Osteocyte (in vitro differentiated cells): ENCODE results near the gene EGLN2. TPM values are rescaled to one million over a fixed set of nuclear protein-coding genes. Genes with fewer than 3 reads are reported as not detected.
"Not testable (repeated sequence)": the region's sequence is repeated elsewhere in the genome, so short reads cannot be mapped to it uniquely, and the experiment has no call there.

Experiments
- DNase-seq: peaks from one replicate; pipeline ENCODE4 v3.0.0; 2021; ENCODE audit warnings: mixed read lengths; ENCODE audit not compliant: unreplicated experiment; ENCODE audit errors: extremely low spot score
- H3K27ac Mint-ChIP-seq: one replicate; pipeline ENCODE4 v1.8.0; 2021; ENCODE audit warnings: mild to moderate bottlenecking, mixed read lengths; ENCODE audit not compliant: unreplicated experiment
- H3K27me3 Mint-ChIP-seq: one replicate; pipeline ENCODE4 v1.8.0; 2021; ENCODE audit warnings: mixed read lengths; ENCODE audit not compliant: unreplicated experiment
- H3K36me3 Mint-ChIP-seq: one replicate; pipeline ENCODE4 v1.8.0; 2021; ENCODE audit warnings: mixed read lengths; ENCODE audit not compliant: unreplicated experiment
- H3K4me1 Mint-ChIP-seq: one replicate; pipeline ENCODE4 v1.8.0; 2021; ENCODE audit warnings: mixed read lengths; ENCODE audit not compliant: unreplicated experiment
- H3K4me3 Mint-ChIP-seq: one replicate; pipeline ENCODE4 v1.8.0; 2021; ENCODE audit warnings: mild to moderate bottlenecking, moderate library complexity, mixed read lengths; ENCODE audit not compliant: unreplicated experiment
- H3K9me3 Mint-ChIP-seq: one replicate; pipeline ENCODE4 v1.8.0; 2021; ENCODE audit warnings: mixed read lengths; ENCODE audit not compliant: unreplicated experiment
- total RNA-seq: library from RNA; stranded (reverse); gene quantifications from 2 replicates; pipeline ENCODE4 v1.2.1, GENCODE V29; 2021

EGLN2 gene
- total RNA-seq, 1 donor from 2014 or later = 104 TPM

GRCh38 chr19:40842997-40843652, 44.1 kb downstream of the EGLN2 start:
- DNase-seq, H3K4me1 Mint-ChIP-seq, H3K9me3 Mint-ChIP-seq, H3K27ac Mint-ChIP-seq, H3K4me3 Mint-ChIP-seq, H3K36me3 Mint-ChIP-seq: not testable (repeated sequence)
- H3K27me3 Mint-ChIP-seq = peaks cover 52% of the 10 kb centered on the region

DNA sequence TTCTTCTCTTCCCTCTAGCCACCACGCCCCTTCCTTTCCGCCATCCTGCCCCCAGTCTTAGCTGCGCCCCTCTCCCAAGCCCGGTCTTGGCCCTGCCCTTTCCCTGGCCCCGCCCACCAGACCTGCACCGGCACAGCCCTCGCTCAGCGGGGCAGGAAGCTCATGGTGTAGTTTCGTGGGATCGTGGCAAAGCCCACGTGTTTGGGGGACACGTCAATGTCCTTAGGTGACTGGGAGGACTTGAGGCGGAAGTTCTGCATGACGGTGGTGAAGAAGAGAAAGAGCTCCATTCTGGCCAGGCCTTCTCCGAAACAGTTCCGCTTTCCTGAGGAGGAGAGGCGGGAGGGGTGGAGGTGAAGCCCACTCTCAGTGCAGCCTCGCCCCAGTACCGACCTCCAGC, 44.7 kb downstream of the EGLN2 start:
- not testable (repeated sequence) for H3K9me3 Mint-ChIP-seq, H3K27ac Mint-ChIP-seq, DNase-seq, H3K4me3 Mint-ChIP-seq, H3K36me3 Mint-ChIP-seq, H3K4me1 Mint-ChIP-seq
- peaks cover 56% of the 10 kb centered on the region for H3K27me3 Mint-ChIP-seq

GRCh38 chr19:40846722-40847121, 47.7 kb downstream of the EGLN2 start:
- H3K4me3 Mint-ChIP-seq, H3K36me3 Mint-ChIP-seq, H3K27ac Mint-ChIP-seq, H3K4me1 Mint-ChIP-seq, H3K9me3 Mint-ChIP-seq, DNase-seq: not testable (repeated sequence)
- H3K27me3 Mint-ChIP-seq = peaks cover 64% of the 10 kb centered on the region

GRCh38 chr19:40850277-40850676, 51.3 kb downstream of the EGLN2 start, which contains the start of gene CYP2A6:
Gene CYP2A6, minus strand, starts transcription at chr19:40850447. Its CDS starts 21 bp downstream, at chr19:40850426.
- not testable (repeated sequence) for H3K4me1 Mint-ChIP-seq, H3K36me3 Mint-ChIP-seq, H3K9me3 Mint-ChIP-seq, DNase-seq, H3K4me3 Mint-ChIP-seq, H3K27ac Mint-ChIP-seq
- H3K27me3 Mint-ChIP-seq = peaks cover 52% of the 10 kb centered on the region

- not testable (repeated sequence) for H3K4me1 Mint-ChIP-seq, H3K4me3 Mint-ChIP-seq, H3K27ac Mint-ChIP-seq, H3K9me3 Mint-ChIP-seq, H3K36me3 Mint-ChIP-seq, DNase-seq
- H3K27me3 Mint-ChIP-seq = peaks cover 39% of the 10 kb centered on the region
These were observed 53.6 kb downstream of the EGLN2 start for GRCh38 chr19:40852467-40853152.

Other genes with a start within 250 kb of the EGLN2 start
- gene SHKBP1, start 222.3 kb upstream of the EGLN2 start, total RNA-seq = 53.3 and 53.8 TPM in 2 replicates
- gene LTBP4, start 197.8 kb upstream of the EGLN2 start, total RNA-seq = 85.9 and 93.6 TPM in 2 replicates
- 63.2 and 67.1 TPM in 2 replicates for gene NUMBL, start 108.5 kb upstream of the EGLN2 start, total RNA-seq
- gene COQ8B, start 82.3 kb upstream of the EGLN2 start, total RNA-seq = 33.8 and 42.0 TPM in 2 replicates
- gene ITPKC, start 82.1 kb upstream of the EGLN2 start, total RNA-seq = 10.9 and 12.0 TPM in 2 replicates
- 14.6 and 17.0 TPM in 2 replicates for gene ACTMAP, start 48.7 kb upstream of the EGLN2 start, total RNA-seq
- 48.0 and 53.2 TPM in 2 replicates for gene SNRPA, start 48.0 kb upstream of the EGLN2 start, total RNA-seq
- 2.0 TPM in 1 of 2 replicates, not detected in the other for gene MIA, start 23.7 kb upstream of the EGLN2 start, total RNA-seq
- gene RAB4B, start 20.9 kb upstream of the EGLN2 start, total RNA-seq = 19.7 and 20.4 TPM in 2 replicates
- not detected in 2 replicates for gene CYP2A6, start 51.3 kb downstream of the EGLN2 start, total RNA-seq
- gene CYP2A7, start 83.0 kb downstream of the EGLN2 start, total RNA-seq = not detected in 2 replicates
- gene CYP2B6, start 192.1 kb downstream of the EGLN2 start, total RNA-seq = not detected in 2 replicates